NCI-H345 (cell line): Measurements from ENCODE around the gene RALGPS1.

Experiments used
- DNase-seq: peaks from one replicate; lab custom pipeline; 2025; lab: John Stamatoyannopoulos, UW

RALGPS1 gene

GRCh38 chr9:127053960-127054359 lies 139.4 kb downstream of the RALGPS1 start:
- no peak for DNase-seq

GRCh38 chr9:127055745-127056402 lies 141.3 kb downstream of the RALGPS1 start:
- no peak for DNase-seq

- no peak for DNase-seq
These were observed 141.9 kb downstream of the RALGPS1 start for GRCh38 chr9:127056446-127056845.

- DNase-seq, result no peak
These were observed 143.5 kb downstream of the RALGPS1 start for GRCh38 chr9:127058011-127058644.

GRCh38 chr9:127058645-127059021 lies 144.1 kb downstream of the RALGPS1 start:
- DNase-seq, result no peak

- no peak for DNase-seq
These were observed 144.4 kb downstream of the RALGPS1 start for GRCh38 chr9:127059030-127059429.

GRCh38 chr9:127059765-127060361 lies 145.3 kb downstream of the RALGPS1 start:
- no peak for DNase-seq

GRCh38 chr9:127061411-127061810 lies 146.8 kb downstream of the RALGPS1 start:
- no peak for DNase-seq

GRCh38 chr9:127064335-127064734 lies 149.8 kb downstream of the RALGPS1 start:
- no peak for DNase-seq

- DNase-seq, result no peak
These were observed 151.0 kb downstream of the RALGPS1 start for GRCh38 chr9:127065592-127065991.

- no peak for DNase-seq
These were observed 151.7 kb downstream of the RALGPS1 start for GRCh38 chr9:127066060-127066850.

GRCh38 chr9:127066851-127067136 lies 152.2 kb downstream of the RALGPS1 start:
- DNase-seq, result no peak

- DNase-seq, result no peak
These were observed 153.1 kb downstream of the RALGPS1 start for GRCh38 chr9:127067603-127068220.

- DNase-seq, result no peak
These were observed 160.3 kb downstream of the RALGPS1 start for GRCh38 chr9:127074561-127075548.

- no peak for DNase-seq
These were observed 161.2 kb downstream of the RALGPS1 start for GRCh38 chr9:127075624-127076372.

- no peak for DNase-seq
These were observed 162.5 kb downstream of the RALGPS1 start for GRCh38 chr9:127076860-127077643.

- DNase-seq, result no peak
These were observed 163.0 kb downstream of the RALGPS1 start for GRCh38 chr9:127077644-127077946.

- no peak for DNase-seq
These were observed 163.8 kb downstream of the RALGPS1 start for GRCh38 chr9:127078336-127078735.

- DNase-seq, result no peak
These were observed 164.4 kb downstream of the RALGPS1 start for GRCh38 chr9:127078988-127079387.
